Esophagus muscularis mucosa (tissue), 4 donors: ENCODE data around the gene C4orf50. TPM values are rescaled to one million over a fixed set of nuclear protein-coding genes. Genes with fewer than 3 reads are reported as not detected.

Experiments used
- DNase-seq: peaks from one replicate; pipeline ENCODE4 v3.0.0-alpha.2; 2017; ENCODE audit errors: extremely low spot score
- H3K27ac ChIP-seq, 4 donors: fragments of 200-600 bp; sonication (generic); replicated peaks in 1 of 4; 1 replicate in 3 of 4; 2 replicates in 1 of 4; pipeline ENCODE4 v1.5.1; 2016 to 2019; ENCODE audit warnings: mild to moderate bottlenecking in 1 of 4
- H3K27me3 ChIP-seq, 4 donors: fragments of 200-600 bp; sonication (generic); one replicate each; pipeline versions ENCODE4 v1.5.1 to v1.6.0; 2016 to 2019
- H3K36me3 ChIP-seq, 4 donors: fragments of 200-600 bp; sonication (generic); one replicate each; pipeline ENCODE4 v1.5.1; 2016 to 2019
- H3K4me1 ChIP-seq, 4 donors: fragments of 200-600 bp; sonication (generic); one replicate each; pipeline ENCODE4 v1.5.1; 2016 to 2019
- H3K4me3 ChIP-seq, 4 donors: fragments of 200-600 bp; sonication (generic); 1 replicate in 2 of 4; 2 replicates in 2 of 4; pipeline ENCODE4 v1.5.1; 2016 to 2019; ENCODE audit warnings: mild to moderate bottlenecking in 4 of 4, moderate library complexity in 1 of 4
- H3K9me3 ChIP-seq, 4 donors: fragments of 200-600 bp; sonication (generic); 1 replicate in 3 of 4; 2 replicates in 1 of 4; pipeline ENCODE4 v1.5.1; 2016 to 2019
- EP300 ChIP-seq: sonication (generic); formaldehyde crosslinking; IDR thresholded peaks from one replicate; pipeline ENCODE4 v1.6.1; 2017; ENCODE audit warnings: antibody characterized with exemption
- POLR2A ChIP-seq: fragments of 450-650 bp; IDR thresholded peaks from one replicate; pipeline ENCODE4 v1.6.1; 2017; ENCODE audit warnings: antibody characterized with exemption, moderate library complexity, mild to moderate bottlenecking, low read depth
- POLR2AphosphoS5 ChIP-seq, 2 donors: sonication (generic); formaldehyde crosslinking; IDR thresholded peaks; one replicate each; pipeline ENCODE4 v1.6.1; 2017; ENCODE audit warnings: antibody characterized with exemption in 2 of 2
- WGBS: methylation state at CpG from one replicate; pipeline ENCODE4 v1.1.5; 2018; 5-methylcytosine and 5-hydroxymethylcytosine counted together
- intact Hi-C: fragments of 100-400 bp; cut with DNase I; formaldehyde crosslinking; loops from one replicate; pipeline ENCODE4 v1.15.1; 2023
- total RNA-seq, 4 donors: library from RNA; depleted of rRNA; stranded (reverse); fragments of >200 nt; gene quantifications; one replicate each; pipeline versions ENCODE4 v1.1.0 to v1.2.1, GENCODE V29; 2016
- TF ChIP-seq, protein P1 (sequence below), 3 experiments: fragments of 200-600 bp in 2 of 3; fragments of 450-650 bp in 1 of 3; sonication (generic) in 2 of 3; IDR thresholded peaks; one replicate each; pipeline ENCODE4 v1.5.1; 2017 to 2019; ENCODE audit warnings: antibody characterized with exemption in 3 of 3, mild to moderate bottlenecking in 2 of 3, moderate library complexity in 1 of 3

The C4orf50 gene
- total RNA-seq, 4 donors from 2014 or later = 0.11 to 0.42 (median 0.26) TPM

DNA sequence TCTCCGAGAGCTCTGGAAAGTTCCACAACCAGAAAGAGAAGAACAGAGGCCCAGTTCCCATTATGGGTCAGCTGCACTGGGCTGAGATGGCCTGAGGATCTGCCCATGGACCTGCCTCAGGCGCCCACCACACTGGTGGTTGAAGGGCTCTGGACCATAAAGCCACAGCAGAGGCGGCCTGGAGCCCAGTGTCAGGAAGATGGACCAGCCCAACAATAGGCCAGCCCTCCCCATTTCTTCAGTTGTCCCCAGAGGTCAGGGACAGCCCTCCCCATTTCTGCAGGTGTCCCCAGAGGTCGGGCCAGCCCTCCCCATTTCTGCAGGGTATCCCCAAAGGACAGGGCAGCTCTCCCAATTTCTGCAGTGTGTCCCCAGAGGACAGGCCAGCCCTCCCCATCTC is 37.2 kb upstream of the C4orf50 start:
- intact Hi-C loops = no loop called here
- Histone ChIP-seq H3K27ac (no peak overlapping the region), H3K9me3 (peaks cover 0 to 42% (median 36%) of the 10 kb centered on the region in 4 donors), H3K4me3 (no peak overlapping the region), H3K27me3 (peaks cover 0 to 8% (median 0%) of the 10 kb centered on the region in 4 donors), H3K36me3 (no peaks in the 10 kb centered on the region), H3K4me1 (no peaks in the 10 kb centered on the region)
- TF ChIP-seq POLR2A = no peak
- TF ChIP-seq EP300 = no peak
- WGBS = 84% methylated on average over 4 of the region's 4 CpGs
- no peak for DNase-seq

DNA sequence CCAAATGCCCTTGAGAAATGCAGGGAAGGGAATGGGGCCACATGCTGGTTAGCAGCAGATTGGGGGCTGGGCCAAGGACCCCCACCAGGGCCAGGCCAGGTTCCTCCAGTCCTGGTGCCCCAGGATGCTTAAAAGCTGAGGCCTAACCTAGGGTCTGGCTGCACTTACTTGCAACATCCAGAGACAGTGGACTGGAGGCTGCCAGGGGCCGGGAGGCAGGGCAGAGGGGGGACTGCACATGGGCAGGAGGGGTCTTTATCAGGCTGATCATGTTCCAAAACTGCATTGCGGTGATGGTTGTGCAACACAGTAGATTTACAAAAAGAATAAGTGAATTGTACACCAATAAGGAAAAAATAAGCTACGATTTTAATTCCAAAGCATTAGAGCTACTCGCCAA is 36.8 kb upstream of the C4orf50 start:
- no peak overlapping the region for H3K4me3 ChIP-seq
- WGBS = 87% methylated on average over 4 of the region's 4 CpGs
- peaks cover 0 to 8% (median 0%) of the 10 kb centered on the region in 4 donors for H3K27me3 ChIP-seq
- TF ChIP-seq POLR2AphosphoS5 (IDR thresholded peaks at IDR 0.05) (no peak), POLR2A (no peak), EP300 (no peak)
- TF ChIP-seq, protein P1, sequence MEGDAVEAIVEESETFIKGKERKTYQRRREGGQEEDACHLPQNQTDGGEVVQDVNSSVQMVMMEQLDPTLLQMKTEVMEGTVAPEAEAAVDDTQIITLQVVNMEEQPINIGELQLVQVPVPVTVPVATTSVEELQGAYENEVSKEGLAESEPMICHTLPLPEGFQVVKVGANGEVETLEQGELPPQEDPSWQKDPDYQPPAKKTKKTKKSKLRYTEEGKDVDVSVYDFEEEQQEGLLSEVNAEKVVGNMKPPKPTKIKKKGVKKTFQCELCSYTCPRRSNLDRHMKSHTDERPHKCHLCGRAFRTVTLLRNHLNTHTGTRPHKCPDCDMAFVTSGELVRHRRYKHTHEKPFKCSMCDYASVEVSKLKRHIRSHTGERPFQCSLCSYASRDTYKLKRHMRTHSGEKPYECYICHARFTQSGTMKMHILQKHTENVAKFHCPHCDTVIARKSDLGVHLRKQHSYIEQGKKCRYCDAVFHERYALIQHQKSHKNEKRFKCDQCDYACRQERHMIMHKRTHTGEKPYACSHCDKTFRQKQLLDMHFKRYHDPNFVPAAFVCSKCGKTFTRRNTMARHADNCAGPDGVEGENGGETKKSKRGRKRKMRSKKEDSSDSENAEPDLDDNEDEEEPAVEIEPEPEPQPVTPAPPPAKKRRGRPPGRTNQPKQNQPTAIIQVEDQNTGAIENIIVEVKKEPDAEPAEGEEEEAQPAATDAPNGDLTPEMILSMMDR (IDR thresholded peaks at IDR 0.05) = no peak
- no peak for DNase-seq
- H3K36me3 ChIP-seq = no peaks in the 10 kb centered on the region
- H3K27ac ChIP-seq = no peak overlapping the region
- no peaks in the 10 kb centered on the region for H3K4me1 ChIP-seq
- intact Hi-C loops = no loop called here
- H3K9me3 ChIP-seq = peaks cover 0 to 38% (median 31%) of the 10 kb centered on the region in 4 donors

DNA sequence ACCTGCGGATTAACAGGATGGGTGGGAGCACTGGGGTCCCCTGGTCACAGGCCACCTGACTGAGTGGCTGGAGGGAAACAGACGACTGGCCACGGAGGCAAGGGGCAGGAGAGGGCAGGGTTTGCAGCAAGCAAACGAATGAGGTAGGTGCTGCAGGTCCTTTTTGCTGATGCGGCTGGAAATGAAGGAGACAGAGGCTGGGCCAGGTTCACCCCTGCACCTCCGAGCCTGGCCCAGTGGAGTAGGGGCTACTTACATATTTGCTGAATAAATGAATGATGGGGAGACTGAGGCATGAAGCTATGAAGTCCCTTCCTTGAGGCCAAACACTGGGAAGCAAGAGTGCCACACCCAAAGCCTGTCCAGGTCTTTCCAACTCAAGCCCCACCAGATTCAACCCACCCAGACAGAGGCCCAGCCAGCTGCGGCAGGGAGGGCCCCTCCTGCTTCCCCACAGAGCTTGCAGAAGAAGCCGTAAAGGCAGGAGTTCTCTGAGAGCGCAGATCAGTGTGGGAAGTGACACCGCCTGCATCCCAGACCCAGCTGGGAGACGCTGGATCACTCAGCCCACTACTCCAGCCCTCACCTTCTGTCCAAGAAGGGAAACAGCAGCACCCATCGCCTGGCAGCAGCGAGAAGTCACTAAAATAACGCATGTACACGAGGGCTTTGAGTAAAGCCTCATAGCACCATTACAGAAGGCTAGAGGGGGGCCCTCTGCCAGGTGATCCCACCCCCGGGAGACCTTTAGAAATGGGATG is 36.1 kb upstream of the C4orf50 start:
- Histone ChIP-seq H3K36me3 (no peaks in the 10 kb centered on the region), H3K4me1 (no peaks in the 10 kb centered on the region), H3K9me3 (peaks cover 0 to 31% (median 25%) of the 10 kb centered on the region in 4 donors), H3K27ac (no peak overlapping the region), H3K27me3 (peaks cover 0 to 8% (median 0%) of the 10 kb centered on the region in 4 donors), H3K4me3 (no peak overlapping the region)
- intact Hi-C loops = no loop called here
- no peak for DNase-seq
- TF ChIP-seq POLR2AphosphoS5 (IDR thresholded peaks at IDR 0.05) (no peak), POLR2A (no peak), EP300 (no peak)
- TF ChIP-seq, protein P1 (IDR thresholded peaks at IDR 0.05) = no peak
- 67% methylated on average over 13 of the region's 16 CpGs for WGBS

DNA sequence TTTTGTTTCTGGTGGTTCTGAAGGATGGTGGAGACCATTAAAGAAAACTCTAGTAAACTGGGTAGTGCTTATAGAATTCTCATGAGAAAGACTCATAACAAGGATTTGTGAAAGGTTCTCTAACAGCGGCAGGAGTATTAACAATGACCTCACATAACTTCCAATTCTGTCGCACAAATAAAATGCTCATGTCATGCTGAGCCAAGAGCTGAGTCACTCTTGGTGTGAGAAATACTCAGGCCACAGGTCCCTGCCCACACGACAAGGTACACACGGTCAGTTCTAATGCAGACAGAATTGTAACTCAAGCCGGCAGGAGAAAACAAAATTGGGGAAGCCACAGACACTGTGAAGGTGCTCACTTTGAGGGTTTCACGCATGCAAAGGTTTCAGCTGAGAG is 34.4 kb upstream of the C4orf50 start:
- no peaks in the 10 kb centered on the region for H3K36me3 ChIP-seq
- DNase-seq = no peak
- peaks cover 0 to 8% (median 0%) of the 10 kb centered on the region in 4 donors for H3K27me3 ChIP-seq
- no peaks in the 10 kb centered on the region for H3K4me1 ChIP-seq
- intact Hi-C loops = no loop called here
- TF ChIP-seq EP300 (no peak), POLR2A (no peak), POLR2AphosphoS5 (IDR thresholded peaks at IDR 0.05) (no peak)
- TF ChIP-seq, protein P1 (IDR thresholded peaks at IDR 0.05) = no peak
- WGBS = 70% methylated on average over 6 of the region's 6 CpGs
- no peak overlapping the region for H3K4me3 ChIP-seq
- H3K9me3 ChIP-seq = peaks cover 0 to 14% (median 9%) of the 10 kb centered on the region in 4 donors
- H3K27ac ChIP-seq = no peak overlapping the region

DNA sequence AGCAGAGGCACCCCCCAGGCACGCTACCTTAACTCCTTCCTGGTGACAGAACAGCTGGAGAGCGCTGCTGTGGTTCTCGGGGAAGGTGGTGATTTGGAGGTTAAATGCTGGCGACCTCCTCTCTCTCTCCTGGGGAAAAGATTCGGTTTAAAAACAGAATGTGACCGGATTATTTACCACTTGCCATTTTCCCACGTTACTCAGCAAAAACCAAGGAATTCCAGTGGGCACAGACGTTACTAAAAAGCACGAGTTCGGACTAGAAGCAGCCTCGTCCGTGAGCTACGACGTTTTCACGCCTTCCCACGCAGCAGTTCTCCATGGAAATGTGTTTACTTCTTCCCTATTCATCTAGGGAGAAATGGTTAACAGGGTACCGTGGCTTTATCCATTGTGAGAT is 32.3 kb upstream of the C4orf50 start:
- Histone ChIP-seq H3K27ac (no peak overlapping the region), H3K9me3 (no peaks in the 10 kb centered on the region), H3K4me1 (no peaks in the 10 kb centered on the region), H3K4me3 (no peak overlapping the region), H3K27me3 (peaks cover 0 to 26% (median 0%) of the 10 kb centered on the region in 4 donors), H3K36me3 (no peaks in the 10 kb centered on the region)
- no peak for DNase-seq
- WGBS = 56% methylated on average over 17 of the region's 17 CpGs
- intact Hi-C loops = no loop called here
- TF ChIP-seq, protein P1 (IDR thresholded peaks at IDR 0.05) = no peak
- TF ChIP-seq EP300 (no peak), POLR2AphosphoS5 (IDR thresholded peaks at IDR 0.05) (no peak), POLR2A (no peak)
